Gastrocnemius medialis (tissue), 4 donors: Measurements from ENCODE around the gene CAV2. TPM values are rescaled to one million over a fixed set of nuclear protein-coding genes. Genes with fewer than 3 reads are reported as not detected.

Experiments used
- ATAC-seq, 2 donors: fragments of 150-250 bp; one replicate each; pipeline ENCODE4 v1.9.1; 2016
- DNase-seq, 2 donors: peaks; one replicate each; pipeline ENCODE4 v3.0.0-alpha.2; 2019
- H3K27ac ChIP-seq, 4 donors: fragments of 200-600 bp; sonication (generic); 1 replicate in 1 of 4; 2 replicates in 3 of 4; pipeline ENCODE4 v1.5.1; 2016 to 2018; ENCODE audit warnings: mild to moderate bottlenecking in 2 of 4, moderate library complexity in 1 of 4
- H3K27me3 ChIP-seq, 3 donors: fragments of 200-600 bp; sonication (generic) in 2 of 3; 1 replicate in 1 of 3; 2 replicates in 2 of 3; pipeline versions ENCODE4 v1.5.1 to v1.6.0; 2016 to 2019; ENCODE audit warnings: mild to moderate bottlenecking in 1 of 3, moderate library complexity in 1 of 3
- H3K36me3 ChIP-seq, 2 donors: fragments of 200-600 bp; sonication (generic) in 1 of 2; one replicate each; pipeline ENCODE4 v1.5.1; 2017 to 2018
- H3K4me1 ChIP-seq, 2 donors: fragments of 200-600 bp; sonication (generic) in 1 of 2; one replicate each; pipeline ENCODE4 v1.5.1; 2016 to 2017; ENCODE audit warnings: mild to moderate bottlenecking in 2 of 2
- H3K4me3 ChIP-seq, 4 donors: fragments of 200-600 bp; sonication (generic) in 3 of 4; 1 replicate in 1 of 4; 2 replicates in 3 of 4; pipeline ENCODE4 v1.5.1; 2016 to 2019; ENCODE audit warnings: mild to moderate bottlenecking in 2 of 4
- H3K9me3 ChIP-seq, 3 donors: fragments of 200-600 bp; sonication (generic) in 2 of 3; 1 replicate in 1 of 3; 2 replicates in 2 of 3; pipeline ENCODE4 v1.5.1; 2016 to 2019
- POLR2A ChIP-seq, 2 donors: fragments of 450-650 bp; IDR thresholded peaks; one replicate each; pipeline ENCODE4 v1.6.1; 2017; ENCODE audit warnings: antibody characterized with exemption in 2 of 2, mild to moderate bottlenecking in 2 of 2, moderate library complexity in 2 of 2
- in situ Hi-C, 4 donors: fragments of 200-750 bp; cut with MboI; loops; one replicate each; pipeline versions ENCODE4 v1.15.0 to v1.8.0; 2017; ENCODE audit warnings: low sequenced_read_pairs in 4 of 4
- intact Hi-C: fragments of 100-400 bp; cut with DNase I; formaldehyde crosslinking; loops from one replicate; pipeline ENCODE4 v1.15.1; 2023; ENCODE audit warnings: low total_unique reads
- total RNA-seq, 4 donors: library from RNA; depleted of rRNA; stranded (reverse); fragments of >200 nt; gene quantifications; one replicate each; pipeline versions ENCODE4 v1.1.0 to v1.2.3, GENCODE V29; 2016
- TF ChIP-seq, protein P1 (sequence below), 5 experiments: fragments of 450-650 bp in 3 of 5; fragments of 200-600 bp in 2 of 5; sonication (generic) in 2 of 5; IDR thresholded peaks in 4 of 5; conservative IDR thresholded peaks in 1 of 5; 1 replicate in 4 of 5; 2 replicates in 1 of 5; pipeline ENCODE4 v1.5.1; 2016 to 2019; ENCODE audit warnings: antibody characterized with exemption in 5 of 5, mild to moderate bottlenecking in 3 of 5, moderate library complexity in 3 of 5

Gene CAV2
- total RNA-seq, 4 donors from 2014 or later: 12.7 to 26.2 (median 14.9) TPM

DNA sequence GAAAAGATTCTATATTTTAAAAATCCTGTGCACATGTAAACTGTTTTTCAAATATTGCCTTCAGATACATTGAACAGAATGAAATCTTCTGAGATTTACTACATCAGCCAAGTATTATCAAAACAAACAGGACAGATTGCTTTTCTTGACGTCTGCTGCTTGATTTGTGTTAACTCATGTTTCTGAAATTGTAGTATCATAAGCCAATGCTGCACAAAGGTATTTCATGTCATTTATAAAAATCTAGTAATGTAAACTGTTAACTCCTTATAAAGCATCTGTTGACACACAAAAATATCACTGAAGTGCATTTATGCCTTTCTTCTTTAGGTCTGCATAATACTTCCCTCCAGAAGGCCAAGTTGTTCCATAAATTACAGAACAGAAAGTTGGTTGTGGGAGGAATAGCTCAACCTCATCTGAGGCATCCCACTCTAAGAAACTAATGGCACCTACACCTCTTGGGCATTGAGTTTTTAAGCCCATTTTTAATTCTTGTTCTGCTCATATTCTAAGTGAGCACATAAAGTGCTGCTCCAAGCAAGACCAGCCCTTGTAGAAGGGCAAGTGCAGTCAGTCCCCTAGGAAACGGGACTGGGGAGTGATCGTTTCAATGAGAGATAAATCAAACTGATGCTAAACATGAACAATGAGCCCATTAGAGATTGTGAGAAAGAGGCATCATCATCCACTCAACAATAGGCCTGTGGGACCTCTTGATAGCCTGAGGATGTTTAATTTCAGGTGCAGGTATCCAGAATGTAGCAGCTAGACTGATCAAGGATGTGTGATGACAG, 53.8 kb downstream of the CAV2 start:
- peak overlapping the region; percentile 31 to 54 (median 40) for H3K27ac ChIP-seq
- no peak for DNase-seq
- in situ Hi-C loops: no loop called here

DNA sequence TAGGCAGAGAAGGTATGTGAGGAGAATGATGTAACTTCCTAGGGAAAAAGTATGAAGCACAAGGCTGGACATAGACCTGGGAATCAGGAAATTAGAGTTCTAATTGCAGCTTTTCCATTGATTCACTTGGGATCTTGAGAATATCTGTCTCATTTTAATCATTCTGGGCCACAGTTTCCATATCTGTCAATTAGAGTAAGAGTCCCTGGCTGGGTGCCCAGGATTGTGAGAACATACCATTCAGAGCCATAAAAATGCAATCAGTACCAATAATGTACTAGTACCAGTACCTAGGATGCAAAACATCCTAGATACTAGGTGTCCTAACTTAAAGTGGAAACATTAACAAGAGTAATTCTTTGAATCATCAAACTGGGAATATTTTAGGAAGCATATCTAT, 54.9 kb downstream of the CAV2 start:
- intact Hi-C loops (no loop called here), in situ Hi-C loops (no loop called here)
- ATAC-seq: no peak
- DNase-seq: no peak
- peak overlapping the region; percentile 31 to 54 (median 36) for H3K27ac ChIP-seq
- TF ChIP-seq POLR2A (IDR thresholded peaks at IDR 0.05): no peak
- TF ChIP-seq, protein P1, sequence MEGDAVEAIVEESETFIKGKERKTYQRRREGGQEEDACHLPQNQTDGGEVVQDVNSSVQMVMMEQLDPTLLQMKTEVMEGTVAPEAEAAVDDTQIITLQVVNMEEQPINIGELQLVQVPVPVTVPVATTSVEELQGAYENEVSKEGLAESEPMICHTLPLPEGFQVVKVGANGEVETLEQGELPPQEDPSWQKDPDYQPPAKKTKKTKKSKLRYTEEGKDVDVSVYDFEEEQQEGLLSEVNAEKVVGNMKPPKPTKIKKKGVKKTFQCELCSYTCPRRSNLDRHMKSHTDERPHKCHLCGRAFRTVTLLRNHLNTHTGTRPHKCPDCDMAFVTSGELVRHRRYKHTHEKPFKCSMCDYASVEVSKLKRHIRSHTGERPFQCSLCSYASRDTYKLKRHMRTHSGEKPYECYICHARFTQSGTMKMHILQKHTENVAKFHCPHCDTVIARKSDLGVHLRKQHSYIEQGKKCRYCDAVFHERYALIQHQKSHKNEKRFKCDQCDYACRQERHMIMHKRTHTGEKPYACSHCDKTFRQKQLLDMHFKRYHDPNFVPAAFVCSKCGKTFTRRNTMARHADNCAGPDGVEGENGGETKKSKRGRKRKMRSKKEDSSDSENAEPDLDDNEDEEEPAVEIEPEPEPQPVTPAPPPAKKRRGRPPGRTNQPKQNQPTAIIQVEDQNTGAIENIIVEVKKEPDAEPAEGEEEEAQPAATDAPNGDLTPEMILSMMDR (IDR thresholded peaks at IDR 0.05 in 4 of 5, conservative IDR thresholded peaks at IDR 0.05 in 1 of 5): no peak
- H3K4me1 ChIP-seq: peaks cover 9 to 38% of the 10 kb centered on the region in 2 donors
- no peaks in the 10 kb centered on the region for H3K9me3 ChIP-seq
- no peaks in the 10 kb centered on the region for H3K36me3 ChIP-seq
- H3K4me3 ChIP-seq: no peak overlapping the region
- no peaks in the 10 kb centered on the region for H3K27me3 ChIP-seq

More for the DNA sequence above, 53.8 kb downstream of the CAV2 start:
- H3K4me3 ChIP-seq: no peak overlapping the region
- H3K36me3 ChIP-seq: no peaks in the 10 kb centered on the region
- TF ChIP-seq, protein P1 (IDR thresholded peaks at IDR 0.05 in 4 of 5, conservative IDR thresholded peaks at IDR 0.05 in 1 of 5): no peak
- TF ChIP-seq POLR2A (IDR thresholded peaks at IDR 0.05): no peak
- peaks cover 9 to 38% of the 10 kb centered on the region in 2 donors for H3K4me1 ChIP-seq
- no peaks in the 10 kb centered on the region for H3K9me3 ChIP-seq
- intact Hi-C loops: no loop called here
- no peak for ATAC-seq
- no peaks in the 10 kb centered on the region for H3K27me3 ChIP-seq

DNA sequence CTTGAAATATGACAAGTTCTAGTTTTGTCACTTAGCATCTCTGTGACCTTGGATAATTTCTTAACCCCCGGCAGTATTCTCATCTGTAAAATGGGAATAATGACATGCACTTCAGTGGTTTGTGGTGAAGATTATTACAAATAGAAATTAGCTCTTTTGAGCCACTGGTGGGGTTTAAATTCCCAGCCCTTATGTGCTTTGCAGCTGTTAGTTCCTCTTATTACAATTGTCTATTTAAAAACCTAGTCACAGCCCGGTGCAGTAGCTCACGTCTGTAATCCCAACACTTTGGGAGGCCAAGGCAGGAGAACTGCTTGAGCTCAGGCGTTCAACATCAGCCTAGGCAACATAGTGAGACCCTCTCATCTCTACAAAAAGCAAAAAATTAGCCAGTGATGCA, 55.4 kb downstream of the CAV2 start:
- Histone ChIP-seq H3K9me3 (no peaks in the 10 kb centered on the region), H3K4me1 (peaks cover 9 to 39% of the 10 kb centered on the region in 2 donors), H3K27ac (peak overlapping the region; percentile 31 to 54 (median 36)), H3K36me3 (no peaks in the 10 kb centered on the region), H3K4me3 (no peak overlapping the region), H3K27me3 (no peaks in the 10 kb centered on the region)
- intact Hi-C loops (no loop called here), in situ Hi-C loops (no loop called here)
- no peak for DNase-seq
- TF ChIP-seq, protein P1 (IDR thresholded peaks at IDR 0.05 in 4 of 5, conservative IDR thresholded peaks at IDR 0.05 in 1 of 5): no peak
- TF ChIP-seq POLR2A (IDR thresholded peaks at IDR 0.05): no peak
- no peak for ATAC-seq

DNA sequence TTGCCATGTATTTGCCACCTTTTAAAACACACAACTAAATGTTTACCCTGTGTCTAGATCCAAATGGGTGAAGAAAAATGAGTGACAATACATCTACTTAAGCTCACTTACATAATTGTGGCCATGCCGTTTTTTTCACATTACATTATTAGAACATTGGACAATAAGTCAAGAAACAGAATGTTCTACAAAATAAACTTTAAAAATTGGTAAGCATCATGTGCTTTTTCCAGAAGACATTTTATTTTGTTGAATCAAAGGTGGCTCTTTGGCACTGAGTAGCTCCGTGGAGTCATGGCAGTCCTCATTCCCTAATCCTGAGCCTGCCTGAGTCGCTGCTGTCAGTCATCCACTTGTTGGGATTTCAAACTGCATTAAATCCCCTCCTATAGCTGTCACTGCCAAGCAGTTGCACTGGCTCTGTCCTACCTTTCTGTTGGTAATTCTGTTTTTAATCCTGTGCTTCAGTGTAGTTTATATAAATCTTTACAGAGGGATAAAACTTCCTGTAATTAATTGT, 57.6 kb downstream of the CAV2 start:
- Histone ChIP-seq H3K27ac (peak overlapping the region; percentile 27 to 58 (median 40)), H3K4me3 (no peak overlapping the region), H3K27me3 (no peaks in the 10 kb centered on the region), H3K4me1 (peaks cover 9 to 35% of the 10 kb centered on the region in 2 donors), H3K36me3 (no peaks in the 10 kb centered on the region), H3K9me3 (no peaks in the 10 kb centered on the region)
- intact Hi-C loops (no loop called here), in situ Hi-C loops (no loop called here)
- no peak for DNase-seq
- TF ChIP-seq, protein P1 (IDR thresholded peaks at IDR 0.05 in 4 of 5, conservative IDR thresholded peaks at IDR 0.05 in 1 of 5): no peak
- TF ChIP-seq POLR2A (IDR thresholded peaks at IDR 0.05): no peak
- ATAC-seq: peak in 1 of 2 donors; percentile 19
